ENCODE results near the gene SH3RF1. TPM values are rescaled to one million over a fixed set of nuclear protein-coding genes. Genes with fewer than 3 reads are reported as not detected.

The SH3RF1 gene
- total and polyA plus RNA-seq, 2 of the 13 experiments (the other 11 are each of a cell fraction or from before 2014, with no cell fraction given) = 3.1 to 3.2 TPM

DNA sequence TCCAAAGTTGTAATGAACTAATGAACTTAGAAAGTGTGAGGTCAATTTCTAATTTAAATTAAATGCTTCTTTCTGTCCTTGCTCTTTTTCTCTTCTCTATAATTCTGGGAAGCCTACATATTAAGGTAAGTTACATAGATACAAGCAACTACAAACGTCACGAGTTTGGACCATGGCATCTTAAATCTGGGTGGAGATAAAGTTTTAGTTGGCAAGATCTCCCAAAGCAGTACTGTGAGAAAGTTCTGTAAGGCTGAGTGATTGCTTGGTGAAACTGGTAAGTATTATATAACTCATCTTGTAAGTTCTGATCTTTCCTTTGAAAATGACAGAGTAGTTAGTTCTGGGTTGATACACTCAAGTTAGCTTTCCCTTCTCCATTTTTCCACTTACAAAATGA lies 135.0 kb downstream of the SH3RF1 start (continued):
- TF ChIP-seq, protein P1, sequence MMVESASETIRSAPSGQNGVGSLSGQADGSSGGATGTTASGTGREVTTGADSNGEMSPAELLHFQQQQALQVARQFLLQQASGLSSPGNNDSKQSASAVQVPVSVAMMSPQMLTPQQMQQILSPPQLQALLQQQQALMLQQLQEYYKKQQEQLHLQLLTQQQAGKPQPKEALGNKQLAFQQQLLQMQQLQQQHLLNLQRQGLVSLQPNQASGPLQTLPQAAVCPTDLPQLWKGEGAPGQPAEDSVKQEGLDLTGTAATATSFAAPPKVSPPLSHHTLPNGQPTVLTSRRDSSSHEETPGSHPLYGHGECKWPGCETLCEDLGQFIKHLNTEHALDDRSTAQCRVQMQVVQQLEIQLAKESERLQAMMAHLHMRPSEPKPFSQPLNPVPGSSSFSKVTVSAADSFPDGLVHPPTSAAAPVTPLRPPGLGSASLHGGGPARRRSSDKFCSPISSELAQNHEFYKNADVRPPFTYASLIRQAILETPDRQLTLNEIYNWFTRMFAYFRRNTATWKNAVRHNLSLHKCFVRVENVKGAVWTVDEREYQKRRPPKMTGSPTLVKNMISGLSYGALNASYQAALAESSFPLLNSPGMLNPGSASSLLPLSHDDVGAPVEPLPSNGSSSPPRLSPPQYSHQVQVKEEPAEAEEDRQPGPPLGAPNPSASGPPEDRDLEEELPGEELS (CRISPR knock-in tag; IDR thresholded peaks at IDR 0.05) = no peak
- TF ChIP-seq NR2F1 (CRISPR knock-in tag; IDR thresholded peaks at IDR 0.05) (no peak), MIXL1 (CRISPR knock-in tag; IDR thresholded peaks at IDR 0.05) (no peak), ZNF607 (CRISPR knock-in tag; IDR thresholded peaks at IDR 0.05; ENCODE audit: borderline replicate concordance) (no peak), ZNF281 (CRISPR knock-in tag; IDR thresholded peaks at IDR 0.05; ENCODE audit: borderline replicate concordance) (no peak), ZNF33B (CRISPR knock-in tag; IDR thresholded peaks at IDR 0.05) (no peak), ZNF646 (CRISPR knock-in tag; IDR thresholded peaks at IDR 0.05) (no peak), PCBP1 (IDR thresholded peaks at IDR 0.05; ENCODE audit: borderline replicate concordance, low read depth, low read length) (no peak), ZNF75D (CRISPR knock-in tag; IDR thresholded peaks at IDR 0.05; ENCODE audit: borderline replicate concordance) (no peak)
- TF ChIP-seq, protein P2, sequence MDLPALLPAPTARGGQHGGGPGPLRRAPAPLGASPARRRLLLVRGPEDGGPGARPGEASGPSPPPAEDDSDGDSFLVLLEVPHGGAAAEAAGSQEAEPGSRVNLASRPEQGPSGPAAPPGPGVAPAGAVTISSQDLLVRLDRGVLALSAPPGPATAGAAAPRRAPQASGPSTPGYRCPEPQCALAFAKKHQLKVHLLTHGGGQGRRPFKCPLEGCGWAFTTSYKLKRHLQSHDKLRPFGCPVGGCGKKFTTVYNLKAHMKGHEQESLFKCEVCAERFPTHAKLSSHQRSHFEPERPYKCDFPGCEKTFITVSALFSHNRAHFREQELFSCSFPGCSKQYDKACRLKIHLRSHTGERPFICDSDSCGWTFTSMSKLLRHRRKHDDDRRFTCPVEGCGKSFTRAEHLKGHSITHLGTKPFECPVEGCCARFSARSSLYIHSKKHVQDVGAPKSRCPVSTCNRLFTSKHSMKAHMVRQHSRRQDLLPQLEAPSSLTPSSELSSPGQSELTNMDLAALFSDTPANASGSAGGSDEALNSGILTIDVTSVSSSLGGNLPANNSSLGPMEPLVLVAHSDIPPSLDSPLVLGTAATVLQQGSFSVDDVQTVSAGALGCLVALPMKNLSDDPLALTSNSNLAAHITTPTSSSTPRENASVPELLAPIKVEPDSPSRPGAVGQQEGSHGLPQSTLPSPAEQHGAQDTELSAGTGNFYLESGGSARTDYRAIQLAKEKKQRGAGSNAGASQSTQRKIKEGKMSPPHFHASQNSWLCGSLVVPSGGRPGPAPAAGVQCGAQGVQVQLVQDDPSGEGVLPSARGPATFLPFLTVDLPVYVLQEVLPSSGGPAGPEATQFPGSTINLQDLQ (CRISPR knock-in tag; IDR thresholded peaks at IDR 0.05) = no peak

Data from HepG2 (cell line).